GM12878 (cell line): Measurements from ENCODE around the gene ZNF335. TPM values are rescaled to one million over a fixed set of nuclear protein-coding genes. Genes with fewer than 3 reads are reported as not detected.

Experiments used
- ATAC-seq: fragments of 200-7000 bp; cut with Tn5 transposase; 3 replicates; pipeline ENCODE4 v1.9.1; 2020; ENCODE audit warnings: mild to moderate bottlenecking, moderate library complexity
- BruUV-seq: library from RNA; stranded (reverse); fragments of 400-500 nt; replicated peaks from 2 replicates; lab custom pipeline; 2021; lab: Mats Ljungman, UMichigan
- CTCF ChIA-PET: fragments of 300-600 bp; sonication (Branson Sonifier 250); formaldehyde crosslinking; extraction: SDS; loops from one replicate; lab custom pipeline; 2021; ENCODE audit warnings: inconsistent platforms; lab: Yijun Ruan, JAX
- POLR2A ChIA-PET: fragments of 350-600 bp; formaldehyde crosslinking; extraction: SDS; loops from one replicate; lab custom pipeline; 2021; ENCODE audit warnings: inconsistent platforms; lab: Charles Lee
- RAD21 ChIA-PET: fragments of 300-600 bp; sonication (Branson Sonifier 250); formaldehyde crosslinking; loops from one replicate; lab custom pipeline; 2023; ENCODE audit warnings: antibody characterized with exemption; ENCODE audit not compliant: unreplicated experiment; lab: Charles Lee
- SMC1A ChIA-PET: fragments of 300-600 bp; sonication (Branson Sonifier 250); formaldehyde crosslinking; loops from one replicate; lab custom pipeline; 2023; ENCODE audit not compliant: unreplicated experiment, uncharacterized antibody; lab: Charles Lee
- DNase-seq: peaks from one replicate; pipeline ENCODE4 v3.0.0-alpha.2; 2011; ENCODE audit warnings: low read depth, low spot score
- FAIRE-seq: peaks from 3 replicates; lab custom pipeline; 2011; peaks lifted over from hg19 to GRCh38; lab: Jason Lieb, UNC
- H2AFZ ChIP-seq: 2 replicates; pipeline ENCODE4 v1.6.0; 2011; ENCODE audit warnings: low read depth, low read length, control low read depth; ENCODE audit not compliant: control insufficient read depth
- H3K27ac ChIP-seq: 2 replicates; pipeline ENCODE4 v1.5.1; 2011; ENCODE audit warnings: control low read depth; ENCODE audit not compliant: control insufficient read depth, insufficient read depth
- H3K27me3 ChIP-seq, 2 experiments: replicated peaks in 1 of 2; 2 replicates each; pipeline versions ENCODE4 v1.6.0 to v1.6.1; 2011; ENCODE audit warnings: low read length in 1 of 2; ENCODE audit not compliant: control insufficient read depth in 2 of 2, insufficient read depth in 2 of 2
- H3K36me3 ChIP-seq, 2 experiments: 2 replicates each; pipeline ENCODE4 v1.5.1; 2011; ENCODE audit warnings: low read length in 1 of 2; ENCODE audit not compliant: control insufficient read depth in 2 of 2, insufficient read depth in 2 of 2
- H3K4me1 ChIP-seq: 2 replicates; pipeline ENCODE4 v1.6.1; 2011; ENCODE audit warnings: mild to moderate bottlenecking, low read length, moderate library complexity, mixed read lengths; ENCODE audit not compliant: control insufficient read depth, insufficient read depth
- H3K4me2 ChIP-seq: 2 replicates; pipeline ENCODE4 v1.6.0; 2011; ENCODE audit warnings: control low read depth; ENCODE audit not compliant: control insufficient read depth, insufficient read depth
- H3K4me3 ChIP-seq: fragments of 200-600 bp; sonication (generic); 2 replicates; pipeline ENCODE4 v1.5.1; 2016
- H3K79me2 ChIP-seq: 2 replicates; pipeline ENCODE4 v1.6.0; 2011; ENCODE audit warnings: low read length; ENCODE audit not compliant: control insufficient read depth, insufficient read depth
- H3K9ac ChIP-seq: 2 replicates; pipeline ENCODE4 v1.8.0; 2011; ENCODE audit warnings: low read length, control low read depth, mixed read lengths; ENCODE audit not compliant: control insufficient read depth, insufficient read depth
- H3K9me3 ChIP-seq: replicated peaks from 3 replicates; pipeline ENCODE4 v1.5.1; 2011; ENCODE audit warnings: mild to moderate bottlenecking, low read length; ENCODE audit not compliant: control insufficient read depth, insufficient read depth
- H4K20me1 ChIP-seq: 2 replicates; pipeline ENCODE4 v1.6.0; 2011; ENCODE audit not compliant: control insufficient read depth, insufficient read depth
- CREM ChIP-seq: IDR thresholded peaks from 2 replicates; pipeline ENCODE4 v1.6.1; 2014; ENCODE audit warnings: antibody characterized with exemption, low read depth
- IKZF2 ChIP-seq, 2 experiments: fragments of 450-650 bp; IDR thresholded peaks; 2 replicates each; pipeline ENCODE4 v1.6.1; 2017; ENCODE audit warnings: mild to moderate bottlenecking in 2 of 2, moderate library complexity in 2 of 2
- JUNB ChIP-seq: IDR thresholded peaks from 2 replicates; pipeline ENCODE4 v1.6.1; 2016; ENCODE audit warnings: antibody characterized with exemption, mild to moderate bottlenecking
- NR2C1 ChIP-seq: fragments of 450-650 bp; IDR thresholded peaks from 2 replicates; pipeline ENCODE4 v1.6.1; 2017; ENCODE audit warnings: antibody characterized with exemption, mild to moderate bottlenecking, moderate library complexity
- POLR2AphosphoS2 ChIP-seq: IDR thresholded peaks from 2 replicates; pipeline ENCODE4 v1.6.1; 2011; ENCODE audit warnings: low read depth, mild to moderate bottlenecking, low read length, improper control_type of control experiment, moderate library complexity
- WGBS: methylation state at CpG from one replicate; pipeline ENCODE4 v1.1.6; 2016; ENCODE audit warnings: low lambda C conversion rate; ENCODE audit not compliant: insufficient replicate concordance, insufficient coverage; ENCODE audit errors: missing lambda C conversion rate; 5-methylcytosine and 5-hydroxymethylcytosine counted together
- in situ Hi-C: fragments of 300-500 bp; cut with MboI; formaldehyde crosslinking; loops from 9 replicates; pipeline ENCODE4 v1.14.3; 2018; ENCODE audit warnings: mixed read lengths
- intact Hi-C: fragments of 100-400 bp; cut with micrococcal nuclease; formaldehyde crosslinking; loops from one replicate; pipeline ENCODE4 v1.14.2; 2022; ENCODE audit not compliant: unreplicated experiment
- polyA plus RNA-seq, 11 experiments: library from polyadenylated mRNA; depleted of rRNA in 4 of 11; unstranded in 6 of 11; stranded (reverse) in 5 of 11; fragments of >200 nt; fragmentation: Nextera tagmentation in 4 of 11; fragmentation: Illumina TruSeq in 1 of 11; extraction: Ambion mirVana in 4 of 11; extraction: Trizol in 1 of 11; gene quantifications; 1 replicate in 1 of 11; 2 replicates in 10 of 11; pipeline versions ENCODE4 v1.2.1 to v1.2.3, GENCODE V29; 2011 to 2016; ENCODE audit warnings: inconsistent platforms in 2 of 11, missing spikeins in 2 of 11, low read depth in 1 of 11
- total RNA-seq, 4 experiments: library from RNA; depleted of rRNA in 3 of 4; stranded (reverse); fragments of >200 nt in 3 of 4; fragmentation: Illumina TruSeq in 1 of 4; extraction: Trizol in 1 of 4; gene quantifications; 2 replicates each; pipeline versions ENCODE4 v1.2.1 to v1.2.3, GENCODE V29; 2013 to 2021

The ZNF335 gene
- total and polyA plus RNA-seq, 10 of the 15 experiments (the other 5 are each of a cell fraction or from before 2014, with no cell fraction given): 0.74 to 30.1 (median 14.5) TPM

GRCh38 chr20:45917790-45918141 is 54.2 kb downstream of the ZNF335 start:
- ChIA-PET POLR2A (interaction anchor here (1.1 kb wide), 1 partner anchor 17 kb away, joined by 8 read pairs; the partner anchor contains the start of gene PCIF1), SMC1A (no interaction called here), CTCF (interaction anchor here (1.3 to 1.4 kb wide), 2 partner anchors 8 to 55 kb away, joined by 3 read pairs; partner anchors contain the start of gene ZNF335), RAD21 (no interaction called here)
- in situ Hi-C loops: no loop called here
- intact Hi-C loops: no loop called here
- no TSS peak for BruUV-seq
- DNase-seq: no peak
- no peak overlapping the region for H3K9ac ChIP-seq
- no peaks in the 10 kb centered on the region for H3K27me3 ChIP-seq
- H3K9me3 ChIP-seq: no peaks in the 10 kb centered on the region
- TF ChIP-seq NR2C1 (no peak), POLR2AphosphoS2 (no peak)
- no peaks in the 10 kb centered on the region for H3K79me2 ChIP-seq
- ATAC-seq: no peak
- WGBS: 42% methylated on average over 5 of the region's 5 CpGs
- no peaks in the 10 kb centered on the region for H3K4me1 ChIP-seq
- FAIRE-seq: no peak
- no peak overlapping the region for H2AFZ ChIP-seq
- H3K4me2 ChIP-seq: no peak overlapping the region
- no peaks in the 10 kb centered on the region for H4K20me1 ChIP-seq
- no peak overlapping the region for H3K27ac ChIP-seq
- H3K36me3 ChIP-seq: no peaks in the 10 kb centered on the region
- no peak overlapping the region for H3K4me3 ChIP-seq

- in situ Hi-C loops: no loop called here
- Histone ChIP-seq H3K4me1 (peaks cover 15% of the 10 kb centered on the region), H2AFZ (peak overlapping the region; percentile 41; the same call in 1 of the 2 replicates), H3K79me2 (no peaks in the 10 kb centered on the region), H3K27me3 (no peaks in the 10 kb centered on the region)
- SMC1A ChIA-PET: no interaction called here
- no TSS peak for BruUV-seq
- TF ChIP-seq JUNB (peak; percentile 31; the same call in 1 of the 2 replicates), IKZF2 (IDR thresholded peaks at IDR 0.05) (0 out of 4 replicates have a peak, but pooled peaks of 1 of the 2 experiments have one; percentile 24), CREM (no peak)
- TF ChIP-seq, all 136 proteins: peak for 2
- Histone ChIP-seq H3K27ac (no peak overlapping the region), H4K20me1 (no peaks in the 10 kb centered on the region), H3K36me3 (no peaks in the 10 kb centered on the region), H3K9ac (no peak overlapping the region), H3K9me3 (no peaks in the 10 kb centered on the region), H3K4me2 (no peak overlapping the region; the same call in 1 of the 2 replicates), H3K4me3 (no peak overlapping the region)
- ATAC-seq (no peak), DNase-seq (no peak), FAIRE-seq (peak; percentile 61)
- CTCF ChIA-PET: no interaction called here
- RAD21 ChIA-PET: no interaction called here
- intact Hi-C loops: no loop called here
- WGBS: 20% methylated on average over 5 of the region's 5 CpGs
- POLR2A ChIA-PET: no interaction called here
Observed at GRCh38 chr20:45913116-45913515, 58.9 kb downstream of the ZNF335 start.
